Measurements from ENCODE around the gene PSMB5.

PSMB5 gene

GRCh38 chr14:22978981-22979671 is 55.6 kb downstream of the PSMB5 start (continued):
- TF ChIP-seq ZNF138 (tag by site-specific recombination; IDR thresholded peaks at IDR 0.05; ENCODE audit: borderline replicate concordance): no peak

- Histone ChIP-seq H3K9me3 (ENCODE audit: control insufficient read depth, insufficient read depth, low read depth, low read length) (no peaks in the 10 kb centered on the region), H3K4me3 (ENCODE audit: low read depth, low read length) (no peak overlapping the region), H3K4me1 (ENCODE audit: control insufficient read depth, insufficient read depth, low read length) (peaks cover 33% of the 10 kb centered on the region), H3K36me3 (ENCODE audit: control insufficient read depth in 2 of 2, insufficient read depth in 1 of 2, low read length in 2 of 2) (peaks cover 0 to 26% of the 10 kb centered on the region in 2 experiments; a peak in 2 of 3 replicates), H3K27ac (ENCODE audit: extremely low read depth, low read depth, low read length) (peak overlapping the region; percentile 32; the same call in 1 of the 2 replicates)
- TF ChIP-seq ZNF423 (tag by site-specific recombination; IDR thresholded peaks at IDR 0.05) (no peak), PRDM1 (tag by site-specific recombination; IDR thresholded peaks at IDR 0.05) (peak; percentile 36; the same call in 1 of the 2 replicates), ZNF571 (tag by site-specific recombination; IDR thresholded peaks at IDR 0.05) (no peak), ZNF664 (tag by site-specific recombination; IDR thresholded peaks at IDR 0.05) (peak; percentile 88)
- TF ChIP-seq, protein P1, sequence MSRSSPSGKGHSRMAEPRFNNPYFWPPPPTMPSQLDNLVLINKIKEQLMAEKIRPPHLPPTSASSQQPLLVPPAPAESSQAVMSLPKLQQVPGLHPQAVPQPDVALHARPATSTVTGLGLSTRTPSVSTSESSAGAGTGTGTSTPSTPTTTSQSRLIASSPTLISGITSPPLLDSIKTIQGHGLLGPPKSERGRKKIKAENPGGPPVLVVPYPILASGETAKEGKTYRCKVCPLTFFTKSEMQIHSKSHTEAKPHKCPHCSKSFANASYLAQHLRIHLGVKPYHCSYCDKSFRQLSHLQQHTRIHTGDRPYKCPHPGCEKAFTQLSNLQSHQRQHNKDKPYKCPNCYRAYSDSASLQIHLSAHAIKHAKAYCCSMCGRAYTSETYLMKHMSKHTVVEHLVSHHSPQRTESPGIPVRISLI (tag by site-specific recombination; IDR thresholded peaks at IDR 0.05): no peak
- ChIA-PET CTCF (interaction anchor here (0.6 to 7.9 kb wide), 12 partner anchors 7 to 680 kb away, joined by 3 to 227 read pairs (median 4); partner anchors contain the start of genes AJUBA, CDH24, HAUS4 and PRMT5), POLR2A (interaction anchor here (0.9 to 2.9 kb wide), 8 partner anchors 8 to 83 kb away, joined by 3 to 26 read pairs (median 7); partner anchors contain the start of genes CDH24, HAUS4 and PRMT5)
Observed at GRCh38 chr14:22978487-22978837, 56.2 kb downstream of the PSMB5 start.

DNA sequence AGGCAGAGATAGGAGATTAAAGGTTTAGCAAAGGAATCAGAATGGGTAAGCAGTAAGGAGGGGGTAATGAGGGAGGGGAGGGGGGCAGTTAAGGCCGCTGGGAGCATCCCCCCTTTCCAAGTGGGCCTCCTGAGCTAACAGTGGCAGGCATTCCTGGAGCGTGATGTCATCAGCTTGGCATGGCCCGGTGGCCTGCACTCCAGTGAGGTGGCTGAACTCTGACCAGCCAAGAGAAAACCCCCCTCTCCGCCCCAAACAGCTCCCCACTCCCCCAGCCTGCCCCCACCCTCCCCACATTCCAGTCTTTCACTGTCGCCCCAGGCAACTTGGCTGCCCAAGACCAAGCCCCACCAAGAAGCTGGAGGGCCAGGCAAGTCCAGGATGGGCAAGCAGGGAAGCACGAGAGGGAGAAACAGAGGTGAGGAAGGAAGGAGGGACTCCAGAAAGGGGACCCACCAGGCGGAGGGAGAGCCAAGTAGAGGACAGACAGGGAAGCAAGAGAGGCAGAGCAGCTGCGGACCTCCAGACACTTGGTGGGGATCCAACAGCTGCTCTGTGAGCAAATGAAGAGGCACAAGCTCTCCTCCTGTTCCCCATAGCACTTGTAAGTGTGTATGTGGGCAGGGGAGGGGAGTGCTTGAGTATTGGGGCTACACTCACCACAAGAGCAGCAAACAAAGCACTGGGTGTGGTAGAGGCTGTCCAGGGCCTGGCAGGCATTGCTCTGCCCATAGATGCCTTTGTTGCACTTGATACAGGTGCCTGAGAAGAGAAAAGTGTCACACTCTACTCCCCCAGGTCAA is 56.8 kb downstream of the PSMB5 start:
- POLR2A ChIA-PET: interaction anchor here (0.6 to 2.9 kb wide), 17 partner anchors 8 to 581 kb away, joined by 3 to 26 read pairs (median 7); partner anchors contain the start of genes ACIN1, C14orf119, CDH24 and HAUS4
- Histone ChIP-seq H3K27ac (ENCODE audit: extremely low read depth, low read depth, low read length) (peak overlapping the region; percentile 51; the same call in 1 of the 2 replicates), H3K4me1 (ENCODE audit: control insufficient read depth, insufficient read depth, low read length) (peaks cover 29% of the 10 kb centered on the region), H3K36me3 (ENCODE audit: control insufficient read depth in 2 of 2, insufficient read depth in 1 of 2, low read length in 2 of 2) (peaks cover 0 to 32% of the 10 kb centered on the region in 2 experiments; a peak in 2 of 3 replicates), H3K4me3 (ENCODE audit: low read depth, low read length) (no peak overlapping the region), H3K9me3 (ENCODE audit: control insufficient read depth, insufficient read depth, low read depth, low read length) (no peaks in the 10 kb centered on the region)
- CTCF ChIA-PET: interaction anchor here (0.6 to 7.9 kb wide), 15 partner anchors 8 to 142 kb away, joined by 3 to 227 read pairs (median 5); partner anchors contain the start of genes ACIN1, AJUBA, C14orf119 and CDH24
- TF ChIP-seq ZSCAN30 (tag by site-specific recombination; IDR thresholded peaks at IDR 0.05) (no peak), ZNF211 (tag by site-specific recombination; IDR thresholded peaks at IDR 0.05; ENCODE audit: low read depth) (no peak), ZNF529 (tag by site-specific recombination; IDR thresholded peaks at IDR 0.05; ENCODE audit: insufficient replicate concordance) (no peak), ZNF585B (tag by site-specific recombination; IDR thresholded peaks at IDR 0.05) (no peak), ZNF626 (tag by site-specific recombination; IDR thresholded peaks at IDR 0.05) (no peak), ZNF10 (tag by site-specific recombination; IDR thresholded peaks at IDR 0.05) (0 out of 2 replicates have a peak, but pooled peaks have one; percentile 32), ZNF629 (tag by site-specific recombination; IDR thresholded peaks at IDR 0.05) (peak; percentile 41), ZNF518A (tag by site-specific recombination; conservative IDR thresholded peaks at IDR 0.05; ENCODE audit: low read depth) (no peak), ZNF184 (tag by site-specific recombination; IDR thresholded peaks at IDR 0.05) (no peak), KLF9 (tag by site-specific recombination; IDR thresholded peaks at IDR 0.05; ENCODE audit: low read depth) (no peak), ZNF473 (tag by site-specific recombination; IDR thresholded peaks at IDR 0.05) (no peak), ZNF488 (tag by site-specific recombination; IDR thresholded peaks at IDR 0.05) (no peak)
- TF ChIP-seq, protein P2, sequence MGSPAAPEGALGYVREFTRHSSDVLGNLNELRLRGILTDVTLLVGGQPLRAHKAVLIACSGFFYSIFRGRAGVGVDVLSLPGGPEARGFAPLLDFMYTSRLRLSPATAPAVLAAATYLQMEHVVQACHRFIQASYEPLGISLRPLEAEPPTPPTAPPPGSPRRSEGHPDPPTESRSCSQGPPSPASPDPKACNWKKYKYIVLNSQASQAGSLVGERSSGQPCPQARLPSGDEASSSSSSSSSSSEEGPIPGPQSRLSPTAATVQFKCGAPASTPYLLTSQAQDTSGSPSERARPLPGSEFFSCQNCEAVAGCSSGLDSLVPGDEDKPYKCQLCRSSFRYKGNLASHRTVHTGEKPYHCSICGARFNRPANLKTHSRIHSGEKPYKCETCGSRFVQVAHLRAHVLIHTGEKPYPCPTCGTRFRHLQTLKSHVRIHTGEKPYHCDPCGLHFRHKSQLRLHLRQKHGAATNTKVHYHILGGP (tag by site-specific recombination; IDR thresholded peaks at IDR 0.05): no peak

Measured in HEK293 (cell line).